ENCODE data around the gene CEP72. TPM values are rescaled to one million over a fixed set of nuclear protein-coding genes. Genes with fewer than 3 reads are reported as not detected.

CEP72 gene
- total RNA-seq, 1 experiment from 2014 or later = 24.8 TPM

DNA sequence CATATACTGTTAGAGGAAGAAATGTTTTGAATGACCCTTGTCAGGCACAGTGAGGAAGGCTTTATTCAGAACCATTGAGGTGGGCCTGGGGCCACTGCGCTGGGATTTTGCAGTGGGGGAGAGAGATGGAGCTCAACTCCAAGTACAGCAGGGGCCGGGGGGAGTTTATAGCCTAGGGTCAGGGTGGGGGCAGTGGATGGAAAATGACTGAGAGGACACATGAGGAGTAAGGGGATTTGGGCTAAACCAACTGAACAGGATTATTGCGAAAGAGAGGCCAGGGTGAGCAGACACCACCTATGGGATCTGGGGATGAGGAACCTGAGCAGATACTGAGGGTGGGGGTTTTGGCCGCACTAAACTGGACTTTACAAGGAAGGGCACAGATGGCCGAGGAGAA lies 6.3 kb downstream of the CEP72 start:
- Histone ChIP-seq H4K91ac (ENCODE audit: insufficient read length, low read depth, low read length) (no peak overlapping the region), H2AK5ac (ENCODE audit: insufficient read length, low read length) (no peak overlapping the region), H3K23me2 (ENCODE audit: insufficient read length, low read depth, low read length, poor library complexity, severe bottlenecking) (no peaks in the 10 kb centered on the region), H3K9ac (ENCODE audit: extremely low read depth, insufficient read length, low read length) (no peak overlapping the region), H3K14ac (ENCODE audit: insufficient read depth, low read length) (no peak overlapping the region), H4K5ac (ENCODE audit: insufficient read length, low read depth, low read length) (no peak overlapping the region), H2AFZ (ENCODE audit: low read length) (no peak overlapping the region), H2BK12ac (ENCODE audit: insufficient read length, low read depth, low read length) (no peak overlapping the region), H3K79me2 (ENCODE audit: insufficient read depth, low read length) (peaks cover 16% of the 10 kb centered on the region), H3K4me1 (ENCODE audit: insufficient read depth, low read length) (no peaks in the 10 kb centered on the region; the same call in 1 of the 2 replicates), H3K79me1 (ENCODE audit: insufficient read depth, low read depth, low read length, poor library complexity, severe bottlenecking) (peaks cover 9% of the 10 kb centered on the region), H3K27me3 (ENCODE audit: insufficient read depth, low read length) (no peaks in the 10 kb centered on the region), H2BK5ac (ENCODE audit: insufficient read length, low read length) (no peak overlapping the region), H3K18ac (ENCODE audit: insufficient read length, low read depth, low read length) (no peak overlapping the region), H4K20me1 (ENCODE audit: control insufficient read depth, insufficient read depth, insufficient read length) (no peaks in the 10 kb centered on the region), H3K4ac (ENCODE audit: low read depth, low read length) (no peak overlapping the region), H2BK20ac (ENCODE audit: low read depth, low read length, poor library complexity, severe bottlenecking) (no peak overlapping the region), H3K4me2 (ENCODE audit: insufficient read depth, insufficient read length, low read length) (no peak overlapping the region), H3K9me3 (ENCODE audit: control insufficient read depth, low read depth, low read length) (no peaks in the 10 kb centered on the region), H2BK15ac (ENCODE audit: low read depth, low read length) (no peak overlapping the region), H2BK120ac (ENCODE audit: low read depth, low read length, poor library complexity, severe bottlenecking) (no peak overlapping the region), H4K8ac (replicated peaks; ENCODE audit: insufficient read length, low read depth, low read length) (no peak overlapping the region), H3K56ac (ENCODE audit: insufficient read length, low read depth, low read length) (no peak overlapping the region), H3T11ph (ENCODE audit: low read length) (no peak overlapping the region), H3K23ac (ENCODE audit: insufficient read length, low read depth, low read length) (no peak overlapping the region), H3K27ac (ENCODE audit: insufficient read length, low read depth, low read length) (no peak overlapping the region)
- no peak for DNase-seq
- no peak for TF ChIP-seq CTCF (conservative IDR thresholded peaks at IDR 0.05)
- Mint-ChIP-seq H3K9me3 (peaks cover 0 to 5% of the 10 kb centered on the region in 2 experiments; a peak in 3 of 5 replicates), H3K4me1 (peaks cover 13% of the 10 kb centered on the region in 2 experiments), H3K27me3 (ENCODE audit: low read depth) (peaks cover 1% of the 10 kb centered on the region; the same call in 1 of the 2 replicates), H3K4me3 (no peak overlapping the region), H3K36me3 (ENCODE audit: insufficient read depth in 1 of 3, low read depth in 3 of 3) (peaks cover 39 to 73% (median 65%) of the 10 kb centered on the region in 3 experiments), H3K27ac (no peak overlapping the region; a peak in 1 of 7 replicates)
- WGBS (ENCODE audit: extremely low coverage, insufficient read length, low lambda C conversion rate) = no CpG with 5 or more reads among the region's 5 CpGs

All from H9 (cell line).